ENCODE data around the gene TNFSF12.
A peak's percentile ranks its signal among the peaks of the same experiment; 100 is the strongest.

The TNFSF12 gene

DNA sequence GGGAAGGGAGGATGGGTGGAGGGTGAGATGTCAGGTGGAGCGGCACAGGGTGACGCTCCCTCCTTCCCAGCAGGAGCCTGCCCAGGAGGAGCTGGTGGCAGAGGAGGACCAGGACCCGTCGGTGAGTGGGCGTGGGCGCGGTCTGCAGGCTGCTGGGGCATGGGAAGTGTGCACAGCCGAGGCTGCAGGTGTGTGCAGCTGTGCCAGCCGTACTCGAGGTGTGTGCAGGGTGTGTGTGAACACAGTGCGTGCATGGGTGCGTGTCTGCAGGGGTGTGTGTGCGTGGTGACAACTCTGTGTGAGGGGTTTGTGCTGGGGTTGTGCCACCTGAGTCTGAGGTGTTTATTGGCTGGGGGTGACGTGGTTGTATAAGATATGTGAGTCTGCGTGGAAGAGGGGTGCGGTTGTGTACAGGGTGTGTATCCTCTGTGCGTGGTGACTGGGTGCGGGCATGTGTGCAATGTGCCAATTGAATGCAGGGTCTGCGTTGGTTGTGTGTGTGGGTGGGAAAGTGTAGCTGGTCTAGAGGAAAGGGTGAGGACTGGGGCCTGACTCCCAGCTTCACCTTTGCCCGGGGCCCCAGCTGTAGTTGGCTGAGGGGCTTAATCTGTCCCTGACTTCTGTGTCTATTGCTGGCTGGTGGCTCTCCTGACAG lies 670 bp downstream of the TNFSF12 start:
- no peak for DNase-seq

DNA sequence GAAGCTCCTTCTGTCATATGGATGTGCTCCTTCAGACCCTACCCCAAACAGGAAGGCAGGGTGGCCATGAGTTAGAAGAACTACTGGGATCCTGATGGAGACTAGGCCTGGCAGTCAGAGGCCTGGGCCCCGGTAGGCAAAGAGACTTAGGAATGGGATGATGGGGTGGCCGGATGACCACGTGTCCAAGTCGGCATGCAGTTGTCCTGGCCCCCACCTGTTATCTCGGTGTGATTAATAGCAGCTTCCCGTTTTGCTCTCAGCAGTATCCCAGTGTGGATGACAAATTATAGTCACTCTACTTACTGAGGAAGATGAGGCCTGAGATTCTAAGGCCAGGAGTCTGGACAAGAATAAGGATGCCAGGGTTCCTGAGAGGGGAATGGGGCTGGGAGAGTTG lies 1.5 kb downstream of the TNFSF12 start:
- no peak for DNase-seq

DNA sequence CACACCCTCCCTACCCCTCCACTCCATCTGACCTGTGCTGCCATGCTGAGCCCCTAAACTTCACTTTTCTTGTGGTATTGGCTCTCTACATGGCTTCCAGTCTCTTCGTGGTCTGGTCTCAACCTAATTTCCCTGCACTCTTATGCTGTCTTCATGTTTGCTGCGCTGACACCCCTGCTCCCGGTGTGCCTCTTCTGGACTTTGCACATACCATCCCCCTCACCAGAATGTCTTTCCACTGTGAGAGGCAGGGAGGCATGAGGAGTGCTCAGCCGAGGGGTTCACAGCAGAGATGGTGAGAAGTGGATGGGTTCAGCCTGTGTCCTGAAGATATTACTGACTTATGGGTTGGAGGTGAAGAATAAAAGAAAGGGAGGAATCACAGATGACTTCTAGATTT lies 2.5 kb downstream of the TNFSF12 start:
- no peak for DNase-seq

DNA sequence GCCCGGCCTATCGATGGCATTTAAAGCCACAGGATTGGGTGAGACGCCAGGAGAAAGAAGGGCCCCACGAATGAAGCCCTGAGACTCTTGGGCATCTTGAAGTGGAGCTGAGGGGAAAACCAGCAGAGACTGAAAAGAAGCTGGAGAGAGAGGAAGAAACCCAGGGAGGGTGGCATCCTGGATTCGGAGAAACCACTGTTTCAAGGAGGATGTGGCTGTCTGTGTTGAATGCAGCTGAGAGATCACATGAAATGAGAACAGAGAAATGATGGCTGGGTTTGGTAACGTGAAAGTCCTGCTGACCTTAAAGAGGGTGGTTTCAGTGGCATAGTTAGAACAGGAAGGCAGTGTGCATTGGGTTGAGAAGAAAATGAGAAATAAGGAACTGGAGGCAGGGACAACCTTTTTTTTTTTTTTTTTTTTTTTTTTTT lies 3.8 kb downstream of the TNFSF12 start:
- DNase-seq = no peak

DNA sequence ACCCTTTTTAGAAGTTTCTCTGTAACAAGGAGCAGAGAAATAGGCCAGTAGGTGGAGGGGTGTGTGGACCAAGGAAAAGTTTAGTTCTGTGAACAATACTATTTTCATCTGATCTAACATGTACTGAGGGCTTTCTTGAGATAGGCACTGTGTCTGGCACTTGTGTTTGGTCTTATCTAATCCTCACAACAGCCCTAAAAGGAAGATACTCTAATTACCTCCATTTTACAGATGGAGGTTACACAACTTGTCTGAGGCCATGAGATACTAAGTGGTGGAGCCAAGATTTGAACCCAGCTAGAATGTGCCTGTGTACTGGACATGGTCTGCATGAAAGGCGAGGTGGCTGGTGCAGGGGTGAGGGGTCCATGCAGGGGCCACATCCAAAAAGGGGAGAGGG lies 4.5 kb downstream of the TNFSF12 start:
- no peak for DNase-seq

DNA sequence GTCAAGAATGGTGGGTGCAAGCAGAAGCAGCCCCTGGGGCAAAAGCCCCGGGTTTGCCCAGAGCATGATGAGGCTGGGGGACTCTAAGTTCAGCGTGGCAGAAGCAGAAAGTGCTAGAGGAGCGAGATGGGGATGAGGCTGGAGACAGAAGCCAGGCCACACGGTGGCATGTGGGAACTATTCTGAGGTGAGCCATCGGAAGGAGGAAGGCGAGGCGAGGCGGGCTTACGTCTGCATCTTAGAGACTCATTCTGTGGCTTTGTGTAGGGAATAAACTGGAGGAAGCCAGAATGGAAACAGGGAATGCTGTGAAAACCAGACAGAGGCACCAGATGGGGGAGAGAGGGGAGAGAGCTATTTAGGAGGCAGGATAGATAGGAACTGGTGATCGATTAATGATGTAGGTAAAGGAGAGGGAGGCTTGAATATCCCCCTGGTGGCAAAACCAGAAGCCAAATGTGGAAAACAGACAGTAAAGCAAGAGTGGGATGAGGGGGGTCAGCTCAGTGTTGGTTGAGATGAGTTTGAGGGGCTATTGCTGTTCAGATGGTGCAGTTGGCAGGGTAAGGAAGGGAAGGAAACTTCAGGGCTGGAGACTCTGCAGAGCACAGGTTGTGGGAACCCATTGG lies 6.6 kb downstream of the TNFSF12 start:
- DNase-seq = no peak

DNA sequence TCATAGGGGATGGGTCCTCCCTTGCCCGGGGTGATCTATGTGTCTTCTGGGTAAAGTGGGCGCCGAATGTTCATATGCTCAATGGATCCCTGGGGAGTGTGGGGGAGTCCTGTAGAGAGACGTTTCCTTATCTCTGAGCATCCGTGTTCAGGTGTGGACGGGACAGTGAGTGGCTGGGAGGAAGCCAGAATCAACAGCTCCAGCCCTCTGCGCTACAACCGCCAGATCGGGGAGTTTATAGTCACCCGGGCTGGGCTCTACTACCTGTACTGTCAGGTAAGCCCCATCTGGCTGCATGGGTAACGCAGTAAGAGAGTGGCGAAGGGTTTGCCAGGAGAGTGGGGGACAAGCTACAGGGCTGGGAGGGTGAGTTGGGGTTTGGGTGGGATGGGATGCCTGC lies 7.8 kb downstream of the TNFSF12 start:
- no peak for DNase-seq

DNA sequence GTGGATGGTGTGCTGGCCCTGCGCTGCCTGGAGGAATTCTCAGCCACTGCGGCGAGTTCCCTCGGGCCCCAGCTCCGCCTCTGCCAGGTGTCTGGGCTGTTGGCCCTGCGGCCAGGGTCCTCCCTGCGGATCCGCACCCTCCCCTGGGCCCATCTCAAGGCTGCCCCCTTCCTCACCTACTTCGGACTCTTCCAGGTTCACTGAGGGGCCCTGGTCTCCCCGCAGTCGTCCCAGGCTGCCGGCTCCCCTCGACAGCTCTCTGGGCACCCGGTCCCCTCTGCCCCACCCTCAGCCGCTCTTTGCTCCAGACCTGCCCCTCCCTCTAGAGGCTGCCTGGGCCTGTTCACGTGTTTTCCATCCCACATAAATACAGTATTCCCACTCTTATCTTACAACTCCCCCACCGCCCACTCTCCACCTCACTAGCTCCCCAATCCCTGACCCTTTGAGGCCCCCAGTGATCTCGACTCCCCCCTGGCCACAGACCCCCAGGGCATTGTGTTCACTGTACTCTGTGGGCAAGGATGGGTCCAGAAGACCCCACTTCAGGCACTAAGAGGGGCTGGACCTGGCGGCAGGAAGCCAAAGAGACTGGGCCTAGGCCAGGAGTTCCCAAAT lies 8.4 kb downstream of the TNFSF12 start:
- DNase-seq = no peak

DNA sequence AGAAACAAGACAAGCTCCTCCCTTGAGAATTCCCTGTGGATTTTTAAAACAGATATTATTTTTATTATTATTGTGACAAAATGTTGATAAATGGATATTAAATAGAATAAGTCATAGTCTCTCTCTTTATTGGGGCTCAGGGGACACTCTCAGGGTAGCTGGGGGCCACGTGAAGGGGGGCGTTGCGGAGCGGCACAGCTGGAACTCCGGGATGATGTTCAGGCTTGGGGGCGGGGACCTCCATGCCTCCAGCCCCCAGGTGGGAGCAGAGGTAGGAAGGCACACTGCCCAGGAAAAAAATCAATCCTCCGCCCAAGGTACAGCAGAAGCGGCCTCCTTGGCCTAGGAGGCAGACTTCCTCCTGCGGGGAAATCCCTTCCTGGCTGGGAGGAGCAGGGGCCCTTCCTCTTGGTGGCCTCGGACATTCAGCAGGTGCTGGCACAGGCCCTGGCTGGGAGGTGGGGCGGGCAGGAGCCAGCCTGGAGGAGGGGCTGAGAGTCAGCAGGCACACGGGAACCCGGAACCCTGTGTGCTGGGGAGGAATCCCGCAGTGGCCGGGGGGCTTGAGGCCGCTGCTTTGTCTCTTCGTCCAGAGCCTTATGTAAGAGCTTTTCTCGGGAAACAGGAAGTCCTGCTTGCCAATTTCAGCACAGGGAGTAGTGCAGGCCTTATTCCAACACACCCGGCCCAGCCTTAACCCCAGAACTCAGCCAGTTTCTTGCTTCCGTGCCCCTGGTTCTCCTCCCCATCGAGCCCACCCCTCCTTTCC lies 9.1 kb downstream of the TNFSF12 start:
- peak; percentile 32 for DNase-seq

DNA sequence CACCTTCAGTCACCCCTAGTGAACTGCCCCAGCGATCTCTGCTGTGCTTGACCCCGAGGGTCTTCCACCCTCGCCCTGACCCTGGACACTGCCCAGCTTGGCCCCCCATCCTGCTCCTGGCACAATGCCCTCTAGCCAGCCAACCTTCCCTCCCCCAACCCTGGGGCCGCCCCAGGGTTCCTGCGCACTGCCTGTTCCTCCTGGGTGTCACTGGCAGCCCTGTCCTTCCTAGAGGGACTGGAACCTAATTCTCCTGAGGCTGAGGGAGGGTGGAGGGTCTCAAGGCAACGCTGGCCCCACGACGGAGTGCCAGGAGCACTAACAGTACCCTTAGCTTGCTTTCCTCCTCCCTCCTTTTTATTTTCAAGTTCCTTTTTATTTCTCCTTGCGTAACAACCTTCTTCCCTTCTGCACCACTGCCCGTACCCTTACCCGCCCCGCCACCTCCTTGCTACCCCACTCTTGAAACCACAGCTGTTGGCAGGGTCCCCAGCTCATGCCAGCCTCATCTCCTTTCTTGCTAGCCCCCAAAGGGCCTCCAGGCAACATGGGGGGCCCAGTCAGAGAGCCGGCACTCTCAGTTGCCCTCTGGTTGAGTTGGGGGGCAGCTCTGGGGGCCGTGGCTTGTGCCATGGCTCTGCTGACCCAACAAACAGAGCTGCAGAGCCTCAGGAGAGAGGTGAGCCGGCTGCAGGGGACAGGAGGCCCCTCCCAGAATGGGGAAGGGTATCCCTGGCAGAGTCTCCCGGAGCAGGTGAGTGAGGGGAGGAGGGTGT lies 9.9 kb downstream of the TNFSF12 start, which contains the start of gene TNFSF13:
Gene TNFSF13 (plus strand): TSS at position 207 of the 776 bp plus-strand sequence. CDS start 290 bp downstream, at position 497.
- no peak for DNase-seq

DNA sequence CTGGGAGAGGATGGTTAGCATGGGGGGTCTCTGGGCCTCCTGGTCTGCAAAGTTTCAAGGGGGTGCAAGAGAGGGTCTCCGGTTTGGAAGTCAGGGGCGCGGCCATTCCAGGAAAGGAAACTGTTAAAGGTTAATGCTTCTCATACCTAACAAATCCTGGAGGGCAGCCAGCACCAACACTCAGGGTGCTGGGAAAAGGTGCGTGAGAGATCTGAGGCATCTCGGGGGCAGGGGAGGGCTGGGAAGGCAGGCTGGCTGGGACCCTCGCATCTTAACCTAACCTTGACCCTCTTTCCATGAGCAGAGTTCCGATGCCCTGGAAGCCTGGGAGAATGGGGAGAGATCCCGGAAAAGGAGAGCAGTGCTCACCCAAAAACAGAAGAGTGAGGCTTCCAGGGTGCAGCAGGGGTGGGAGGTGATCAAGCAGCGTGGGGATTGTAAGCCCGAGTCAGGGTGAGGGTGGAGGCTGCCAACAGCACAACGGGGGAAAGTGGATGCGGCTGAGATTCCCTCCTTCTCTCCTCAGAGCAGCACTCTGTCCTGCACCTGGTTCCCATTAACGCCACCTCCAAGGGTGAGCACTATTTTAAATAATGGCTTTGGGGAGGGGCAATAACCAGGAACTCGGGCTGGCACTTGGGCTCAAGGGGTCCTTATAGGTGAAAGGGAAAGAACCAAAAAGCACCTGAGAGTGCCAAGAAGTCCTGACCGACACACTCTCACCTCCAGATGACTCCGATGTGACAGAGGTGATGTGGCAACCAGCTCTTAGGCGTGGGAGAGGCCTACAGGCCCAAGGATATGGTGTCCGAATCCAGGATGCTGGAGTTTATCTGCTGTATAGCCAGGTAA lies 10.7 kb downstream of the TNFSF12 start:
- no peak for DNase-seq

- peak; percentile 61 for DNase-seq
Measured at GRCh38 chr17:7560172-7561027, 11.5 kb downstream of the TNFSF12 start.

- DNase-seq = peak; percentile 81
Measured at GRCh38 chr17:7561028-7561575, 12.2 kb downstream of the TNFSF12 start.

GRCh38 chr17:7561589-7562207 lies 12.8 kb downstream of the TNFSF12 start, which contains the start of gene SENP3:
Gene SENP3, plus strand, starts transcription at chr17:7561919. Its CDS starts 1,158 bp downstream, at chr17:7563077.
- DNase-seq = peak; percentile 91

GRCh38 chr17:7562208-7562605 lies 13.3 kb downstream of the TNFSF12 start:
- DNase-seq = no peak

- DNase-seq = no peak
Measured at GRCh38 chr17:7563115-7563869, 14.4 kb downstream of the TNFSF12 start.

DNA sequence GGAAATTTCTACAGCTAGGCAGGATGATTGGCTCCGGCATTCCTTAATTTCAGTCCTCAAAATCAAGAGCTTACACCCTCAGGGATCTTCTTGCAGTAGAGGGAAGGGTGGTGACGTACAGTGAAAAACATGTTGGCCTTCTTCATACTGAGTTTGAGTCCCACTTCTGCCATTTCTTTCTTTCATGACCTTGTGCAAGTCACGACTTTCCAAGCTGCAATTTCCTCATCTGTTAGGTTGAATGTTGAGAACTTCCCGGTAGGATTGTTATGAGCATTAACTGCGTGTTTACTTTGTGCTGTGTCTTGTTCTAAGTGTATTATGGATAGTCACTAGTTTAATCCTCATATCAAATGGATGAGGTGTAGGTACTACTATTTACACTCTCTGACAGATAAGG lies 20.7 kb downstream of the TNFSF12 start:
- no peak for DNase-seq

GRCh38 chr17:7570351-7570750 lies 21.5 kb downstream of the TNFSF12 start:
- DNase-seq = no peak

GRCh38 chr17:7572338-7572587 lies 23.4 kb downstream of the TNFSF12 start:
- no peak for DNase-seq

Measured in fibroblast of skin of right biceps (primary cell).